HG03354 (cell line): ENCODE measurements around the gene TRIM38.
"Not testable (repeated sequence)": the region's sequence is repeated elsewhere in the genome, so short reads cannot be mapped to it uniquely, and the experiment has no call there.

Source experiments
- ATAC-seq: cut with Tn5 transposase; IDR thresholded peaks from one replicate; pipeline ENCODE4 v1.9.1; 2021; ENCODE audit warnings: mild to moderate bottlenecking; ENCODE audit not compliant: unreplicated experiment, poor library complexity, severe bottlenecking

Gene TRIM38

GRCh38 chr6:25999225-25999624 is 36.6 kb downstream of the TRIM38 start:
- ATAC-seq, result not testable (repeated sequence)

- no peak for ATAC-seq
Measured at GRCh38 chr6:26000366-26001144, 38.0 kb downstream of the TRIM38 start.

DNA sequence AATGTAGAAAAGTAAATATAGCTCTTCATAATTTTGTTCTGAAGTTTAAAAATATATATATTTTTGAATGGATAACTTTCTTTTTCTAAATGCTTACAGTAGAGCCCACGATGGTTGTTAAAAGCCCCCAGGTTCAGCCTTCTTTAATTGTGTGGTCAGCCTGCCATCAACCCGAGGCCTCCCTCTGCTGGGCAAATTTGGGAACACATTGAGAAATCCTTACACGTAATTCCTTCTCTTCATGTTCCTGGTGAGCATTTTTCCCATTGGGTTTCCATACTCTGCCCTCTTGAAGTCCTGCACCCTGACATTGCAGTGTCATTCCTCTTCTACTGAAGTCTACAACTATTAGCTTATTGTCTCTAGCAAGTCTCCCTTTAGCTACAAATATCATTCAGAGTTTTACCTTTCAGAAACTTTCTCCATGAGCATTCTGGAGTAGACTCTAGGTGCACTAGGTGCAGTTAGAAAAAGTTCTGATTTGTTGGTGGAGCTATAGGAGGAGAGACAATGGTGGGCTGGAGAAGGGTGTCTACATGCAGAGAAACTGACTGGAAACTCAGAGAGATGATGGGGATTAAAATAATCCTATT is 40.6 kb downstream of the TRIM38 start:
- ATAC-seq, result no peak

- no peak for ATAC-seq
Measured at GRCh38 chr6:26006086-26006939, 43.7 kb downstream of the TRIM38 start.

- not testable (repeated sequence) for ATAC-seq
Measured at GRCh38 chr6:26006940-26007305, 44.3 kb downstream of the TRIM38 start.

- no peak for ATAC-seq
Measured at GRCh38 chr6:26008470-26008869, 45.9 kb downstream of the TRIM38 start.

- no peak for ATAC-seq
Measured at GRCh38 chr6:26009817-26010216, 47.2 kb downstream of the TRIM38 start.

DNA sequence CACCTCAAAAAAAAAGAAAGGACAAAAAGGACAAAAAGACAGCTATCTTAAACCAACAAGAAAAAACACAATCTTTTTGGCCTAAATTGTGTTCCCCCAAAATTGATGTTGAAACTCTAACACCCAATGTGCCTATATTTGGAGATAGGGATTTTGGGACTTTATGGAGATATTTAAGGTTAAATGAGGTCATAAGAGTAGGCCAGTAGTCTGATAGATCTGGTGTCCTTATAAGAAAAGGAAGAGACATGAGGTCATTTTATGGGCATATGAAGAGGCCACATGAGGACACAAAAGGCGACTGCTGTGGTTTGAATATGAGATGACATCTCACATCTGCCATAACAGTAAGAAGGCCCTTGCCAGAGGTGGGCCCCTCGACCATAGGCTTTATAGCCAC is 49.5 kb downstream of the TRIM38 start:
- no peak for ATAC-seq

DNA sequence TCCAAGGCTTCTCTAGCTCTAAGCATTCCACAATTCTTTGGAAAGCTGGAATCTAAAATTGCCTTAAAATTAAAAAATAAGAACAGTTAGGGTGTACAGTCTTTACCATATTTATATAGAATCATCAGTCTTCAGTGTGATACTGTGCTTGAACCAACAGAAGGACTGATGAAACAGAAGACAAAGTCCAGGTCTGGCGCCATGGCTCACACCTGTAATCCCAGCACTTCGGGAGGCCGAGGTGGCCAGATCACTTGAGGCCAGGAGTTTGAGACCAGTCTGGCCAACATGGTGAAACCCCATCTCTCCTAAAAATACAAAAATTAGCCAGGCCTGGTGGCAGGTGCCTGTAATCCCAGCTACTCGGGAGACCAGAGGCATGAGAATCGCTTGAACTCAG is 51.8 kb downstream of the TRIM38 start:
- ATAC-seq, result not testable (repeated sequence)

DNA sequence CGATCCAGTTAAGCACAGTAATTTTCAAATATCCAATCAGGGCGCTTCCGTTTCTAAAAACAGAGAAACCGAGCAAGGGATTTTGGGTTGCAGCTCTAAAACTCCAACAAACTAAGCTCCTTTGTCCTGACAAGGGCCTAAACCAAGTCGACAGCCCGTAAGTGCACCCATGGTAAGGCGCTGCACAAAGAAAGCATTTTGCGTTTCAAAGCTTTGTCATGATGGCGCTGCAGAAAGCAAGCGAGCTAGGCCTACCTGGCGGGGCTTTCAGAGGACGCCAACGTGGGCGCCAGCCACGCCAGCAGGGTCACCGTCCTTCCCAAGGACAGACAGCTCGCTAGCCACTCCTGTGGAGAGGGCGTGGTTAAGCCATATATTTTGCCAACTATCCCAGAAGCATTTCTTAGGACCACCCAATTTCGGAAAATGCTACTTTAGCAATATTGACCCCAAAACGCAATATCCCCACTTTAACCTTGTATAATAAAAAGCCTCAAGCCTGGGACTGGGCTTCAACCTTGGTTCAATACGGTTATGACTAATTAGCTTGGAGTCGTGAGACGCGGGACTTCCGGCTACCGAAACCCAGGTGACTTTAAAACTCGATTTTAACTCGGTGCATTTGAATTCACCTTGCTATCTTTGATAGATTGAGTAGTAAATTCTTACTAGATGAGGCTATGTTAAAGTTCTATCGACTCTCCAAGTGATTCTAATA is 53.8 kb downstream of the TRIM38 start:
- ATAC-seq, result no peak

DNA sequence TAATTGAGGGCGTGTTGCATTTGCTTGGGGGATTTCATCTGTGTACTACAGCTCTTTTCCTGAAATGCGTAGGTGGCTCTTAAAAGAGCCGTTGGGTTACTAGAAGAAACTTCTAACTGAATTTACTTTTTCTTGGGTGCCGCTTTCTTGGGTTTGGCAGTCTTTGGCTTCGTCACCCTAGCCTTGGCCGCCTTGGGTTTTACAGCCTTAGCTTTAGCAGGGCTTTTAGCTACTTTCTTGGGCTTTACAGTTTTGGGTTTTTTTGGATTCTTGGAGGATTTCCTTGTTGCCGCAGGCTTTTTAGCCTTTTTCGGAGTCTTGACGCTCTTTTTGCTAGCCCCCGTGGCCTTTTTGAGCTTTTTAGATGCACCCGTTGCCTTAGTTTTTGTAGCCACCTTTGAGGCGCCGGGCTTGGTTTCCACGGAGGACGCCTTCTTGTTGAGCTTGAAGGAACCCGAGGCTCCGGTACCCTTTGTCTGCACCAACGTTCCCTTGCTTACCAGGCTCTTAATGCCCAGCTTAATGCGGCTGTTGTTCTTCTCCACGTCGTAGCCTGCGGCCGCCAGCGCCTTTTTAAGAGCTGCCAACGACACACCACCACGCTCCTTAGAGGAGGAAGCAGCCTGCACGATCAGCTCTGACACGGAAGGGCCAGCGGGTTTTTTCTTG is 54.5 kb downstream of the TRIM38 start:
- ATAC-seq, result no peak

DNA sequence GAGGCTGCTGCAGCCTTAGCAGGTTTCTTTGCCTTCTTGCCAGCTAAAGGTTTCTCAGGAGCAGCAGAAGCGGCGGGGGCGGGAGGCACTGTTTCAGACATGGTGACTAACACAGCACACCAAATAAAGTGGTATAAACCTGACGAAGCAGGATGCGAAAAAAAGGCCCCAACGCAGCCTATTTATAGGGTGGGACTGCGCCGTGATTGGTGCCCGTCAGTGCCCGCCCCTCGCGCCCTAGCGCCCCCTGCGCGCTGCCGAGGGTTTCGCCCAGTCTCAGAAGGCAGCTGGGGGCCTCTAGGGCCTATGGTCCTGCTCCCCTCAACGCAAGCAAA is 55.0 kb downstream of the TRIM38 start:
- no peak for ATAC-seq

DNA sequence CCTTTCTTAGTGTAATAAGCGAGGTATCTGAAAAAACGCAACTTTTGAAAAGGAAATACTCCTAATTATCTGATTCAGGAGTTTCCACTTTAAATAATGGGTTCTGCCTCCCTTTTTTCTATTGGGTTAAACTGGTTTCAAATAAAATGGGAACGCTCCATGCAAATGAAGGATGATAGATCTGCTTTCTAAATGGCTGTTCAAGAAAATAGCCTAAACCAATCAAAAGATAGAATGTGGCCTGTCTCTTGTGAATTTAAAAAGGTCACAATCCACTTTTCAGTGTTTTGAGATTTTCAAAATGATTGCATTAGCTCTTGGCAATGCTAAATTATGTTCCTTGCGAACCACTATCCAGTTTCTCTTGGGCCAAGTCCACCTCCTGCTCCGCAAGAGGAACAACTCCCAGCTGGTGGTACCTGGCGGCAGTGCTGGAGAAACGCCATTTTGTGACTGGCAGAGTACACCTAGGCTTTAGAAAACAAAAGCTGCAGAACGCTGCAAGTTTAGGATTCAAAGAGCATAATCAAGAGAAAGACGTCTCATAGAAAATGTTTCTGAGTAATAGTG is 56.7 kb downstream of the TRIM38 start:
- ATAC-seq, result no peak

DNA sequence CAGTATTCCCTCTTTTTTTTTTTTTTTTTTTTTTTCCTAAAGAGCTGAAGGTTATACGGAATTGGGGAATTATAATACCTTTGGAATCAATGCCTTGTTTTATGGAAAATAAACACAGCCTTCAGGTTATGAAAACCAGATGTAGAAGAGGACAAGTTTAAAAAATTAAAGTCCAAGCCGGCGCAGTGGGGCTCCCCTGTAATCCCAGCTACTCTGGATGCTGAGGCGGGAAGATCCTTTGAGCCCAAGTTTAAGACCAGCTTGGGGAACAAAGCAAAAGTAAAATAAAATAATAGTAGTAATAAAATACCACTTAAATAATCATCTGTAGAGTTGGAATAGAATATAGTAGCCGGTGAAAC is 57.3 kb downstream of the TRIM38 start:
- ATAC-seq, result no peak

DNA sequence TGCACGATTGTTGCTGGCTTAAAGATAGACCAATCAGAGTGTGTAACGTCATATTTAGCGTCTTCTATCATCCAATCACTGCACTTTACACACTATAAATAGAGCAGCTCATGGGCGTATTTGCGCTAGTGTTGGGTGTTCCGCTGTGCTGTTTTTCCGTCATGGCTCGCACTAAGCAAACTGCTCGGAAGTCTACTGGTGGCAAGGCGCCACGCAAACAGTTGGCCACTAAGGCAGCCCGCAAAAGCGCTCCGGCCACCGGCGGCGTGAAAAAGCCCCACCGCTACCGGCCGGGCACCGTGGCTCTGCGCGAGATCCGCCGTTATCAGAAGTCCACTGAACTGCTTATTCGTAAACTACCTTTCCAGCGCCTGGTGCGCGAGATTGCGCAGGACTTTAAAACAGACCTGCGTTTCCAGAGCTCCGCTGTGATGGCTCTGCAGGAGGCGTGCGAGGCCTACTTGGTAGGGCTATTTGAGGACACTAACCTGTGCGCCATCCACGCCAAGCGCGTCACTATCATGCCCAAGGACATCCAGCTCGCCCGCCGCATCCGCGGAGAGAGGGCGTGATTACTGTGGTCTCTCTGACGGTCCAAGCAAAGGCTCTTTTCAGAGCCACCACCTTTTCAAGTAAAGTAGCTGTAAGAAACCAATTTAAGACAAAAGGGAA is 57.9 kb downstream of the TRIM38 start:
- peak; percentile 58 for ATAC-seq

DNA sequence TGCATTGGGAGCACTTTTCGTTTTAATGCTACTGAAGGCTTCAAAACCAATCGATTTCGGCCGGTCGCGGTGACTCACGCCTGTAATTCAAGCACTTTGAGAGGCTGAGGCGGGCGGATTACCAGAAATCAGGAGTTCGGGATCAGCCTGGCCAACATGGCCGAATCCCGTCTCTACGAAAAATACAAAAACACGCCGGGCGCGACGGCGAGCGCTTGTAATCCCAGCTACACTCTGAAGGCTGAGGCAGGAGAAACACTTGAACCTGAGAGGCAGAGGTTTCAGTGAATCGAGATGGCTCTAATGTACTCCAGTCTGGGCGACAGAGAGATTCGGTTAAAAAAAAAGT is 58.4 kb downstream of the TRIM38 start:
- ATAC-seq, result peak; percentile 21

GRCh38 chr6:26021350-26022131 is 58.9 kb downstream of the TRIM38 start:
- ATAC-seq, result peak; percentile 53

DNA sequence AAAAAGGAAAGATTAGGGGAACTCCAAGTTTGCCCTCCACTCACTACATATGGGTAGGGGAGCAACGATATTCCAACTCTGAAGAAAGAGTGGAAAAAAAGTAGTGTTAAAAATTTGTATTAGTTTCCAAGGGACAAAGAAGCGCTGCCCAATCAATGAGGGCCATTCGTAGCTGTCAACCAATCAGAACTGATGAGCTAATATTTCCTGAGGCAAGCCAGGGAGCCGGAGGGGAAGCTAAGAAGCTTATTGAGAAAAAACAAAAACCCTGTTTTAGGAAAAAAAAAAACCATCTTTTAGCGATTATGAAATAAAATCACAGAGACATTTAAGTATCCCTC is 59.5 kb downstream of the TRIM38 start:
- ATAC-seq, result no peak
